Measurements from ENCODE around the gene HLF. TPM values are rescaled to one million over a fixed set of nuclear protein-coding genes. Genes with fewer than 3 reads are reported as not detected.

The HLF gene
- total and polyA plus RNA-seq, 10 of the 15 experiments (the other 5 are each of a cell fraction or from before 2014, with no cell fraction given), result 0.01 to 0.33 (median 0.20) TPM; not detected in 3

- no peak overlapping the region for H3K4me2 ChIP-seq (ENCODE audit: control insufficient read depth, insufficient read depth)
- TF ChIP-seq, protein P1, sequence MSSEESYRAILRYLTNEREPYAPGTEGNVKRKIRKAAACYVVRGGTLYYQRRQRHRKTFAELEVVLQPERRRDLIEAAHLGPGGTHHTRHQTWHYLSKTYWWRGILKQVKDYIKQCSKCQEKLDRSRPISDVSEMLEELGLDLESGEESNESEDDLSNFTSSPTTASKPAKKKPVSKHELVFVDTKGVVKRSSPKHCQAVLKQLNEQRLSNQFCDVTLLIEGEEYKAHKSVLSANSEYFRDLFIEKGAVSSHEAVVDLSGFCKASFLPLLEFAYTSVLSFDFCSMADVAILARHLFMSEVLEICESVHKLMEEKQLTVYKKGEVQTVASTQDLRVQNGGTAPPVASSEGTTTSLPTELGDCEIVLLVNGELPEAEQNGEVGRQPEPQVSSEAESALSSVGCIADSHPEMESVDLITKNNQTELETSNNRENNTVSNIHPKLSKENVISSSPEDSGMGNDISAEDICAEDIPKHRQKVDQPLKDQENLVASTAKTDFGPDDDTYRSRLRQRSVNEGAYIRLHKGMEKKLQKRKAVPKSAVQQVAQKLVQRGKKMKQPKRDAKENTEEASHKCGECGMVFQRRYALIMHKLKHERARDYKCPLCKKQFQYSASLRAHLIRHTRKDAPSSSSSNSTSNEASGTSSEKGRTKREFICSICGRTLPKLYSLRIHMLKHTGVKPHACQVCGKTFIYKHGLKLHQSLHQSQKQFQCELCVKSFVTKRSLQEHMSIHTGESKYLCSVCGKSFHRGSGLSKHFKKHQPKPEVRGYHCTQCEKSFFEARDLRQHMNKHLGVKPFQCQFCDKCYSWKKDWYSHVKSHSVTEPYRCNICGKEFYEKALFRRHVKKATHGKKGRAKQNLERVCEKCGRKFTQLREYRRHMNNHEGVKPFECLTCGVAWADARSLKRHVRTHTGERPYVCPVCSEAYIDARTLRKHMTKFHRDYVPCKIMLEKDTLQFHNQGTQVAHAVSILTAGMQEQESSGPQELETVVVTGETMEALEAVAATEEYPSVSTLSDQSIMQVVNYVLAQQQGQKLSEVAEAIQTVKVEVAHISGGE (CRISPR knock-in tag; IDR thresholded peaks at IDR 0.05), result no peak
- TF ChIP-seq ZNF274 (IDR thresholded peaks at IDR 0.05; ENCODE audit: insufficient read depth, insufficient read length) (no peak), ATF3 (IDR thresholded peaks at IDR 0.05; ENCODE audit: borderline replicate concordance, extremely low read depth, low read depth, low read length) (no peak), SPI1 (IDR thresholded peaks at IDR 0.05; ENCODE audit: borderline replicate concordance, insufficient read depth, low read depth, low read length) (no peak), KLF5 (IDR thresholded peaks at IDR 0.05; ENCODE audit: partially characterized antibody) (no peak), ETV6 (conservative IDR thresholded peaks at IDR 0.05 in 1 of 2, IDR thresholded peaks at IDR 0.05 in 1 of 2; ENCODE audit: borderline replicate concordance in 1 of 2, low read depth in 1 of 2) (no peak), BHLHE40 (IDR thresholded peaks at IDR 0.05; ENCODE audit: borderline replicate concordance in 1 of 2, low read depth in 2 of 2, low read length in 1 of 2) (no peak), RELA (IDR thresholded peaks at IDR 0.05; ENCODE audit: borderline replicate concordance, partially characterized antibody) (no peak), HDAC2 (IDR thresholded peaks at IDR 0.05) (no peak), EED (IDR thresholded peaks at IDR 0.05; ENCODE audit: low read depth) (no peak), TCF3 (IDR thresholded peaks at IDR 0.05; ENCODE audit: borderline replicate concordance, insufficient read depth, low read depth, low read length) (no peak)
- TF ChIP-seq, protein P2, sequence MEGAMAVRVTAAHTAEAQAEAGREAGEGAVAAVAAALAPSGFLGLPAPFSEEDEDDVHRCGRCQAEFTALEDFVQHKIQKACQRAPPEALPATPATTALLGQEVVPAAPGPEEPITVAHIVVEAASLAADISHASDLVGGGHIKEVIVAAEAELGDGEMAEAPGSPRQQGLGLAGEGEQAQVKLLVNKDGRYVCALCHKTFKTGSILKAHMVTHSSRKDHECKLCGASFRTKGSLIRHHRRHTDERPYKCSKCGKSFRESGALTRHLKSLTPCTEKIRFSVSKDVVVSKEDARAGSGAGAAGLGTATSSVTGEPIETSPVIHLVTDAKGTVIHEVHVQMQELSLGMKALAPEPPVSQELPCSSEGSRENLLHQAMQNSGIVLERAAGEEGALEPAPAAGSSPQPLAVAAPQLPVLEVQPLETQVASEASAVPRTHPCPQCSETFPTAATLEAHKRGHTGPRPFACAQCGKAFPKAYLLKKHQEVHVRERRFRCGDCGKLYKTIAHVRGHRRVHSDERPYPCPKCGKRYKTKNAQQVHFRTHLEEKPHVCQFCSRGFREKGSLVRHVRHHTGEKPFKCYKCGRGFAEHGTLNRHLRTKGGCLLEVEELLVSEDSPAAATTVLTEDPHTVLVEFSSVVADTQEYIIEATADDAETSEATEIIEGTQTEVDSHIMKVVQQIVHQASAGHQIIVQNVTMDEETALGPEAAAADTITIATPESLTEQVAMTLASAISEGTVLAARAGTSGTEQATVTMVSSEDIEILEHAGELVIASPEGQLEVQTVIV (IDR thresholded peaks at IDR 0.05; ENCODE audit: borderline replicate concordance, partially characterized antibody), result no peak
- TF ChIP-seq, protein P3, sequence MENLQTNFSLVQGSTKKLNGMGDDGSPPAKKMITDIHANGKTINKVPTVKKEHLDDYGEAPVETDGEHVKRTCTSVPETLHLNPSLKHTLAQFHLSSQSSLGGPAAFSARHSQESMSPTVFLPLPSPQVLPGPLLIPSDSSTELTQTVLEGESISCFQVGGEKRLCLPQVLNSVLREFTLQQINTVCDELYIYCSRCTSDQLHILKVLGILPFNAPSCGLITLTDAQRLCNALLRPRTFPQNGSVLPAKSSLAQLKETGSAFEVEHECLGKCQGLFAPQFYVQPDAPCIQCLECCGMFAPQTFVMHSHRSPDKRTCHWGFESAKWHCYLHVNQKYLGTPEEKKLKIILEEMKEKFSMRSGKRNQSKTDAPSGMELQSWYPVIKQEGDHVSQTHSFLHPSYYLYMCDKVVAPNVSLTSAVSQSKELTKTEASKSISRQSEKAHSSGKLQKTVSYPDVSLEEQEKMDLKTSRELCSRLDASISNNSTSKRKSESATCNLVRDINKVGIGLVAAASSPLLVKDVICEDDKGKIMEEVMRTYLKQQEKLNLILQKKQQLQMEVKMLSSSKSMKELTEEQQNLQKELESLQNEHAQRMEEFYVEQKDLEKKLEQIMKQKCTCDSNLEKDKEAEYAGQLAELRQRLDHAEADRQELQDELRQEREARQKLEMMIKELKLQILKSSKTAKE (IDR thresholded peaks at IDR 0.05; ENCODE audit: low read depth, poor library complexity, severe bottlenecking), result no peak
These were observed 62.7 kb downstream of the HLF start for GRCh38 chr17:55327225-55328088.

More at GRCh38 chr17:55327225-55328088, 62.7 kb downstream of the HLF start:
- ChIA-PET POLR2A (no interaction called here), CTCF (no interaction called here), RAD21 (ENCODE audit: unreplicated experiment) (no interaction called here), SMC1A (ENCODE audit: uncharacterized antibody, unreplicated experiment) (interaction anchor here (1.3 kb wide), 1 partner anchor 33 kb away, joined by 3 read pairs; no protein-coding TSS in a partner anchor)
- Histone ChIP-seq H3K4me3 (no peak overlapping the region), H3K27me3 (replicated peaks in 1 of 2; ENCODE audit: control insufficient read depth in 2 of 2, insufficient read depth in 2 of 2, low read length in 1 of 2) (no peaks in the 10 kb centered on the region; a peak in 1 of 4 replicates), H3K36me3 (ENCODE audit: control insufficient read depth in 2 of 2, insufficient read depth in 2 of 2, low read length in 1 of 2) (no peaks in the 10 kb centered on the region), H3K27ac (ENCODE audit: control insufficient read depth, insufficient read depth) (no peak overlapping the region), H3K79me2 (ENCODE audit: control insufficient read depth, insufficient read depth, low read length) (no peaks in the 10 kb centered on the region), H3K4me1 (ENCODE audit: control insufficient read depth, insufficient read depth, low read length) (no peaks in the 10 kb centered on the region), H2AFZ (ENCODE audit: control insufficient read depth, low read depth, low read length) (no peak overlapping the region), H3K9ac (ENCODE audit: control insufficient read depth, insufficient read depth, low read length) (no peak overlapping the region), H4K20me1 (ENCODE audit: control insufficient read depth, insufficient read depth) (no peaks in the 10 kb centered on the region), H3K9me3 (replicated peaks; ENCODE audit: control insufficient read depth, insufficient read depth, low read length) (no peaks in the 10 kb centered on the region)
- intact Hi-C loops (cut with micrococcal nuclease; ENCODE audit: unreplicated experiment) (no loop called here), in situ Hi-C loops (cut with MboI) (no loop called here)
- no peak for ATAC-seq
- WGBS (ENCODE audit: insufficient coverage, insufficient replicate concordance, low lambda C conversion rate, missing lambda C conversion rate), result 6% methylated on average over 4 of the region's 4 CpGs
- DNase-seq (ENCODE audit: low read depth, low spot score), result no peak
- no peak for FAIRE-seq
- no TSS peak for BruUV-seq (replicated peaks)

Measured in GM12878 (cell line).